MCF 10A (cell line): ENCODE measurements around the gene TPM1. TPM values are rescaled to one million over a fixed set of nuclear protein-coding genes. Genes with fewer than 3 reads are reported as not detected.

Experiments
- BruUV-seq: library from RNA; stranded (reverse); fragments of 400-500 nt; replicated peaks from 2 replicates; lab custom pipeline; 2021; lab: Mats Ljungman, UMichigan
- CTCF ChIA-PET: fragments of 300-600 bp; sonication (Branson Sonifier 250); formaldehyde crosslinking; extraction: SDS; loops from one replicate; lab custom pipeline; 2021; ENCODE audit warnings: antibody characterized with exemption, inconsistent platforms; lab: Yijun Ruan, JAX
- POLR2A ChIA-PET: fragments of 300-600, 350-650 bp; sonication (Branson Sonifier 250); formaldehyde crosslinking; extraction: SDS; loops from one replicate; lab custom pipeline; 2020; ENCODE audit warnings: antibody characterized with exemption, inconsistent platforms; lab: Yijun Ruan, JAX
- DNase-seq: peaks from one replicate; pipeline ENCODE4 v3.0.0-alpha.2; 2018; ENCODE audit not compliant: unreplicated experiment
- H3K27ac Mint-ChIP-seq: one replicate; pipeline ENCODE4 v1.8.0; 2022; ENCODE audit warnings: mild to moderate bottlenecking, low read depth, mixed read lengths; ENCODE audit not compliant: unreplicated experiment
- H3K27me3 Mint-ChIP-seq: one replicate; pipeline ENCODE4 v1.8.0; 2022; ENCODE audit warnings: mixed read lengths; ENCODE audit not compliant: insufficient read depth, unreplicated experiment
- H3K36me3 Mint-ChIP-seq: one replicate; pipeline ENCODE4 v1.8.0; 2022; ENCODE audit warnings: mild to moderate bottlenecking, moderate library complexity, mixed read lengths; ENCODE audit not compliant: insufficient read depth, unreplicated experiment
- H3K4me1 Mint-ChIP-seq: one replicate; pipeline ENCODE4 v1.8.0; 2022; ENCODE audit warnings: mixed read lengths; ENCODE audit not compliant: insufficient read depth, unreplicated experiment
- H3K4me3 Mint-ChIP-seq: one replicate; pipeline ENCODE4 v1.8.0; 2022; ENCODE audit warnings: mild to moderate bottlenecking, moderate library complexity, mixed read lengths; ENCODE audit not compliant: unreplicated experiment
- H3K9me3 Mint-ChIP-seq: one replicate; pipeline ENCODE4 v1.8.0; 2022; ENCODE audit warnings: mixed read lengths; ENCODE audit not compliant: unreplicated experiment
- CTCF ChIP-seq: fragments of 200-600 bp; IDR thresholded peaks from one replicate; pipeline ENCODE4 v1.8.0; 2022; ENCODE audit warnings: antibody characterized with exemption, mild to moderate bottlenecking; ENCODE audit not compliant: unreplicated experiment
- intact Hi-C: fragments of 100-400 bp; cut with micrococcal nuclease; formaldehyde crosslinking; loops from 2 replicates; pipeline ENCODE4 v1.14.1; 2022
- total RNA-seq: library from RNA; stranded (reverse); gene quantifications from 2 replicates; pipeline ENCODE4 v1.2.3, GENCODE V29; 2022

Gene TPM1
- total RNA-seq, 1 experiment from 2014 or later: 67.8 TPM

DNA sequence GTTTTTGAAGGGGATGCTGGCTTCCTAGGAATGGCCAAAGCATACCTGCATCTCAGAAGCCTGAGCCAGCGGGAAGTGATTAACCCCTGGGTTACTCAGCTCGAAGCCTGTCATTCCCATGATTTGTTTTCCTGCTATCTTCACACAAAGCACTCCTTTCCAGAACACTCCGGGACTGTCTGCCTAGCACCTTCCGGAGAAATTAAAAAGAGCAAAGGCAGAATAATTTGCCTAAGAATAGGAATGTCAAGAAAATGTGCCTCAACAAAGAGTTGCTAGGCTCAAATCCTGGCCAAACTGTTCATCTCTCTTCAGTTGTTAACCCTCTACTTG lies 34.1 kb downstream of the TPM1 start:
- peaks cover 7% of the 10 kb centered on the region for H3K4me1 Mint-ChIP-seq
- peaks cover 5% of the 10 kb centered on the region for H3K36me3 Mint-ChIP-seq
- no peak overlapping the region for H3K4me3 Mint-ChIP-seq
- ChIA-PET POLR2A (interaction anchor here (0.6 to 1.4 kb wide), 6 partner anchors 13 to 144 kb away, joined by 3 to 4 read pairs (median 3); no protein-coding TSS in a partner anchor), CTCF (interaction anchor here (2.4 kb wide), 1 partner anchor 30 kb away, joined by 11 read pairs; no protein-coding TSS in a partner anchor)
- intact Hi-C loops: no loop called here
- H3K9me3 Mint-ChIP-seq: no peaks in the 10 kb centered on the region
- H3K27me3 Mint-ChIP-seq: no peaks in the 10 kb centered on the region
- BruUV-seq: no TSS peak
- TF ChIP-seq CTCF: no peak
- no peak overlapping the region for H3K27ac Mint-ChIP-seq
- DNase-seq: no peak

DNA sequence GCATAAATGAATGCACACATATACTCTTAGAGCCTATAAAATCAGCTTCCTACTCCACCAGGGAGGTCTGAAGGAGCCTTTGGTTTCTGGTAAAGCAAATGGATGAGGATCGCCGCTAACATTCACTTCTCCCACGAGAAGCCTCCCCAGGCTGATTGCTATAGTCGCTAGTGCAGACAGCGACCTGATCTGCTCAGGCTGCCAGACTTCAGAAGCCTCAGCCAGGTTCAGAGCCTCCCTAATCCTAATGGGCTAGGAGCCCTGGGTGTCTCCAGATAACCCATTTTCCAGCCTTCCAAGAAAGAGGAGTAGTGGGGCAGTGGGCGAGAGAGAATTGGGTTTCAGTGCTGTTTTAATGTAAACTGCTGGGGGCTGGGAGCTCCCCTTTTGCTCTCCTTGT lies 35.4 kb downstream of the TPM1 start:
- no peak overlapping the region for H3K4me3 Mint-ChIP-seq
- no peaks in the 10 kb centered on the region for H3K9me3 Mint-ChIP-seq
- ChIA-PET POLR2A (interaction anchor here (0.9 to 1.4 kb wide), 2 partner anchors 14 to 30 kb away, joined by 3 to 4 read pairs; no protein-coding TSS in a partner anchor), CTCF (interaction anchor here (0.6 to 1.1 kb wide), 3 partner anchors 16 to 687 kb away, joined by 3 read pairs; no protein-coding TSS in a partner anchor)
- no peaks in the 10 kb centered on the region for H3K27me3 Mint-ChIP-seq
- intact Hi-C loops: no loop called here
- H3K4me1 Mint-ChIP-seq: peaks cover 7% of the 10 kb centered on the region
- no peak overlapping the region for H3K27ac Mint-ChIP-seq
- DNase-seq: no peak
- no TSS peak for BruUV-seq
- no peaks in the 10 kb centered on the region for H3K36me3 Mint-ChIP-seq
- TF ChIP-seq CTCF: no peak

DNA sequence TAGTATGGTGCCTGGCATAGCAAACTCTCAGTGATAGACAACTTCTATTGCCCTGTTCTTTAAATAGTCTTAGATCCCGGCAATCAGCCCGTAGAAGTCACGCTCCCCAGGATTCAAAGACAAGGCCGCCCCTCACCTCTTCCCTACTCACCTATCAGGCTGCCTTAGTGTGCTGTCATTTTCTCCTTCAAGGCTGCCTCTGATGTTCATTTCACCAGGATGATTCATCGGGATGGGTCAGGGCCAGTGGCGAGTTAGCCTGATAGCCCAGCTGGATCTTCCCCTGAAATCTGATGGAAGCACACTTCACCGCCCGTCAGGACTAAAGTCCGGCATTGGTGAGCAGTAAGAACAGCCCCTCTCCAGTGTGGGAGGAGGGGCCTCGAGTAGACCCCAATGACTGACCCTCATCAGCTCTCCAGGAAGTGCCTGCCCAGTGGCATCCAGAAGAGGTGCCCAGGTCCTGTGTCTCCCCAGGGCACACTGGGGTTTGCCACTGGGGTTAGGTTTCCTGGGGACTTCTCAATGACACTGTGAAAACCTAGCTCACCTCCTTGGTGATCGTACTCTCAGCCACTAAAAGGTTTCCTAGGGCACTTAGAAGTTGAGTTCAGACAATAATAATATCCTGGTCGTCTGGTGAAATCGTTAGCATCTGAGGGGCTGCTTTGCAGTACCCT lies 37.5 kb downstream of the TPM1 start:
- POLR2A ChIA-PET: interaction anchor here (0.6 to 2.6 kb wide), 4 partner anchors 9 to 35 kb away, joined by 3 to 14 read pairs (median 4); no protein-coding TSS in a partner anchor
- Mint-ChIP-seq H3K9me3 (no peaks in the 10 kb centered on the region), H3K4me1 (peaks cover 7% of the 10 kb centered on the region)

More for the DNA sequence above, 37.5 kb downstream of the TPM1 start:
- CTCF ChIA-PET: interaction anchor here (0.6 to 2.2 kb wide), 4 partner anchors 14 to 298 kb away, joined by 3 to 12 read pairs (median 5); no protein-coding TSS in a partner anchor
- intact Hi-C loops: no loop called here
- Mint-ChIP-seq H3K27ac (no peak overlapping the region), H3K4me3 (no peak overlapping the region), H3K36me3 (no peaks in the 10 kb centered on the region), H3K27me3 (no peaks in the 10 kb centered on the region)
- TF ChIP-seq CTCF: no peak
- DNase-seq: peak; percentile 26
- no TSS peak for BruUV-seq
